Transverse colon (tissue), 4 donors: ENCODE data around the gene PARP12. TPM values are rescaled to one million over a fixed set of nuclear protein-coding genes. Genes with fewer than 3 reads are reported as not detected.

ENCODE experiments used
- DNase-seq: peaks from one replicate; pipeline ENCODE4 v3.0.0-alpha.2; 2019
- H3K27ac ChIP-seq, 4 donors: fragments of 200-600 bp; sonication (generic); 2 replicates each; pipeline ENCODE4 v1.5.1; 2016 to 2018; ENCODE audit warnings: inconsistent platforms in 4 of 4
- H3K27me3 ChIP-seq: fragments of 200-600 bp; sonication (generic); 2 replicates; pipeline ENCODE4 v1.5.1; 2017; ENCODE audit warnings: inconsistent platforms
- H3K36me3 ChIP-seq, 4 donors: fragments of 200-600 bp; sonication (generic); 2 replicates each; pipeline ENCODE4 v1.5.1; 2017 to 2019; ENCODE audit warnings: inconsistent platforms in 4 of 4
- H3K4me1 ChIP-seq, 4 donors: fragments of 200-600 bp; sonication (generic); 2 replicates each; pipeline ENCODE4 v1.5.1; 2017 to 2020; ENCODE audit warnings: inconsistent platforms in 4 of 4
- H3K4me3 ChIP-seq, 4 donors: fragments of 200-600 bp; sonication (generic); 1 replicate in 1 of 4; 2 replicates in 3 of 4; pipeline versions ENCODE4 v1.5.1 to v1.6.1; 2017 to 2019; ENCODE audit warnings: inconsistent platforms in 4 of 4
- H3K9me3 ChIP-seq, 2 donors: fragments of 200-600 bp; sonication (generic); 2 replicates each; pipeline ENCODE4 v1.5.1; 2017 to 2019; ENCODE audit warnings: inconsistent platforms in 2 of 2
- CTCF ChIP-seq, 5 experiments: fragments of 200-600 bp in 3 of 5; fragments of 450-650 bp in 2 of 5; sonication (generic) in 3 of 5; IDR thresholded peaks; 1 replicate in 2 of 5; 2 replicates in 3 of 5; pipeline ENCODE4 v1.5.1; 2016 to 2017; ENCODE audit warnings: antibody characterized with exemption in 5 of 5, inconsistent platforms in 3 of 5, mild to moderate bottlenecking in 2 of 5, moderate library complexity in 1 of 5
- EP300 ChIP-seq: sonication (generic); formaldehyde crosslinking; IDR thresholded peaks from one replicate; pipeline ENCODE4 v1.6.1; 2017; ENCODE audit warnings: antibody characterized with exemption, low read depth
- POLR2A ChIP-seq: fragments of 450-650 bp; IDR thresholded peaks from one replicate; pipeline ENCODE4 v1.6.1; 2016; ENCODE audit warnings: antibody characterized with exemption, mild to moderate bottlenecking, moderate library complexity
- POLR2AphosphoS5 ChIP-seq, 3 donors: sonication (generic); formaldehyde crosslinking; IDR thresholded peaks; one replicate each; pipeline ENCODE4 v1.6.1; 2016; ENCODE audit warnings: antibody characterized with exemption in 3 of 3
- whole genome bisulfite sequencing, 2 donors: methylation state at CpG; one replicate each; pipeline ENCODE4 v1.1.5; 2018; ENCODE audit warnings: low coverage in 1 of 2; 5-methylcytosine and 5-hydroxymethylcytosine counted together
- in situ Hi-C, 4 donors: fragments of 200-750 bp; cut with MboI; loops; one replicate each; pipeline versions ENCODE4 v1.15.0 to v1.15.1; 2017; ENCODE audit warnings: low sequenced_read_pairs in 3 of 4, low pct_ligation_motif_present in 1 of 4, low pct_unique_long_range_greater_than_20kb in 1 of 4
- intact Hi-C: fragments of 100-400 bp; cut with DNase I; formaldehyde crosslinking; loops from one replicate; pipeline ENCODE4 v1.15.1; 2023; ENCODE audit warnings: low total_unique reads
- total RNA-seq, 4 donors: library from RNA; depleted of rRNA; stranded (reverse); fragments of >200 nt; gene quantifications; one replicate each; pipeline ENCODE4 v1.1.0, GENCODE V29; 2016

The PARP12 gene
- total RNA-seq, 4 donors from 2014 or later = 20.9 to 105 (median 83.9) TPM

- Histone ChIP-seq H3K36me3 (no peaks in the 10 kb centered on the region), H3K4me1 (no peaks in the 10 kb centered on the region), H3K4me3 (no peak overlapping the region), H3K9me3 (no peaks in the 10 kb centered on the region), H3K27ac (no peak overlapping the region), H3K27me3 (no peaks in the 10 kb centered on the region)
- intact Hi-C loops (loop anchor here (5.0 kb wide), 1 partner anchor 1453 kb away; no protein-coding TSS in a partner anchor), in situ Hi-C loops (no loop called here)
- DNase-seq = no peak
- TF ChIP-seq POLR2A (no peak), POLR2AphosphoS5 (IDR thresholded peaks at IDR 0.05) (no peak), CTCF (IDR thresholded peaks at IDR 0.05) (no peak), EP300 (no peak)
- 73% methylated on average over 1 of the region's 1 CpG; no CpG with 5 or more reads in 1 of the 2 donors for WGBS, 2 donors
These were observed 68.4 kb downstream of the PARP12 start for GRCh38 chr7:139994356-139994755.

- intact Hi-C loops (loop anchor here (5.0 kb wide), 1 partner anchor 1454 kb away; no protein-coding TSS in a partner anchor), in situ Hi-C loops (no loop called here)
- Histone ChIP-seq H3K36me3 (no peaks in the 10 kb centered on the region), H3K4me3 (no peak overlapping the region), H3K4me1 (no peaks in the 10 kb centered on the region), H3K9me3 (no peaks in the 10 kb centered on the region), H3K27ac (no peak overlapping the region), H3K27me3 (no peaks in the 10 kb centered on the region)
- no peak for DNase-seq
- TF ChIP-seq CTCF (IDR thresholded peaks at IDR 0.05) = no peak
- TF ChIP-seq POLR2A = no peak
- TF ChIP-seq POLR2AphosphoS5 (IDR thresholded peaks at IDR 0.05) = no peak
- no peak for TF ChIP-seq EP300
- WGBS, 2 donors = 83 to 100% methylated on average over 2 of the region's 2 CpGs
These were observed 69.2 kb downstream of the PARP12 start for GRCh38 chr7:139993592-139993991.

- no peaks in the 10 kb centered on the region for H3K4me1 ChIP-seq
- no peak overlapping the region for H3K27ac ChIP-seq
- in situ Hi-C loops (no loop called here), intact Hi-C loops (loop anchor here (5.0 kb wide), 1 partner anchor 1454 kb away; no protein-coding TSS in a partner anchor)
- no peaks in the 10 kb centered on the region for H3K9me3 ChIP-seq
- no peaks in the 10 kb centered on the region for H3K27me3 ChIP-seq
- no peak for DNase-seq
- WGBS, 2 donors = 93% methylated on average over 8 of the region's 8 CpGs; no CpG with 5 or more reads in 1 of the 2 donors
- no peak for TF ChIP-seq CTCF (IDR thresholded peaks at IDR 0.05)
- TF ChIP-seq POLR2A = no peak
- TF ChIP-seq EP300 = no peak
- TF ChIP-seq POLR2AphosphoS5 (IDR thresholded peaks at IDR 0.05) = no peak
- no peak overlapping the region for H3K4me3 ChIP-seq
- H3K36me3 ChIP-seq = no peaks in the 10 kb centered on the region
These were observed 69.6 kb downstream of the PARP12 start for GRCh38 chr7:139993169-139993568.

- DNase-seq = no peak
- Histone ChIP-seq H3K27me3 (no peaks in the 10 kb centered on the region), H3K36me3 (no peaks in the 10 kb centered on the region), H3K9me3 (no peaks in the 10 kb centered on the region), H3K27ac (no peak overlapping the region), H3K4me1 (no peaks in the 10 kb centered on the region), H3K4me3 (no peak overlapping the region)
- intact Hi-C loops (loop anchor here (5.0 kb wide), 1 partner anchor 1455 kb away; no protein-coding TSS in a partner anchor), in situ Hi-C loops (no loop called here)
- TF ChIP-seq CTCF (IDR thresholded peaks at IDR 0.05) (no peak), POLR2A (no peak), EP300 (no peak), POLR2AphosphoS5 (IDR thresholded peaks at IDR 0.05) (no peak)
- WGBS, 2 donors = 83 to 89% methylated on average over 9 to 14 of the region's 14 CpGs
These were observed 70.3 kb downstream of the PARP12 start for GRCh38 chr7:139992353-139993044.
